ENCODE results near the gene OR5H1.
"Not testable (repeated sequence)": the region's sequence is repeated elsewhere in the genome, so short reads cannot be mapped to it uniquely, and the experiment has no call there.

Gene OR5H1

GRCh38 chr3:98149456-98149855, 18.9 kb downstream of the OR5H1 start:
- H3K27me3 Mint-ChIP-seq; H3K4me3 Mint-ChIP-seq; H3K9me3 Mint-ChIP-seq; H3K4me1 Mint-ChIP-seq (ENCODE audit: low read depth); H3K27ac Mint-ChIP-seq; intact Hi-C loops (cut with micrococcal nuclease); H3K36me3 Mint-ChIP-seq (ENCODE audit: low read depth): not testable (repeated sequence)

- intact Hi-C loops (cut with micrococcal nuclease): no loop called here
- Mint-ChIP-seq H3K4me3 (no peak overlapping the region), H3K9me3 (no peaks in the 10 kb centered on the region), H3K27me3 (no peaks in the 10 kb centered on the region), H3K4me1 (ENCODE audit: low read depth) (no peaks in the 10 kb centered on the region), H3K27ac (no peak overlapping the region), H3K36me3 (ENCODE audit: low read depth) (no peaks in the 10 kb centered on the region)
Observed at GRCh38 chr3:98151241-98151640, 20.7 kb downstream of the OR5H1 start.

- H3K4me3 Mint-ChIP-seq: no peak within 1 kb of the TSS
- no peaks in the 10 kb centered on the region for H3K36me3 Mint-ChIP-seq (ENCODE audit: low read depth)
- intact Hi-C loops (cut with micrococcal nuclease): no loop called here
- H3K4me1 Mint-ChIP-seq (ENCODE audit: low read depth): peaks cover 12% of the 10 kb centered on the region
- no peaks in the 10 kb centered on the region for H3K27me3 Mint-ChIP-seq
- no peak within 1 kb of the TSS for H3K27ac Mint-ChIP-seq
- peaks cover 11% of the 10 kb centered on the region for H3K9me3 Mint-ChIP-seq
Observed at GRCh38 chr3:98166396-98166795, 35.9 kb downstream of the OR5H1 start, which contains the start of gene OR5H15. TSS of gene OR5H15 (plus strand) at chr3:98166696. CDS start at chr3:98168700, 2,004 bp downstream.

GRCh38 chr3:98171071-98171470, 40.5 kb downstream of the OR5H1 start:
- intact Hi-C loops (cut with micrococcal nuclease): no loop called here
- Mint-ChIP-seq H3K9me3 (peaks cover 20% of the 10 kb centered on the region), H3K27ac (no peak overlapping the region), H3K27me3 (no peaks in the 10 kb centered on the region), H3K36me3 (ENCODE audit: low read depth) (no peaks in the 10 kb centered on the region), H3K4me3 (no peak overlapping the region), H3K4me1 (ENCODE audit: low read depth) (peaks cover 7% of the 10 kb centered on the region)

- Mint-ChIP-seq H3K36me3 (ENCODE audit: low read depth) (no peaks in the 10 kb centered on the region), H3K9me3 (peaks cover 20% of the 10 kb centered on the region), H3K27me3 (no peaks in the 10 kb centered on the region), H3K4me3 (no peak overlapping the region), H3K4me1 (ENCODE audit: low read depth) (peaks cover 7% of the 10 kb centered on the region), H3K27ac (no peak overlapping the region)
- intact Hi-C loops (cut with micrococcal nuclease): no loop called here
Observed at GRCh38 chr3:98172621-98173020, 42.1 kb downstream of the OR5H1 start.

- intact Hi-C loops (cut with micrococcal nuclease): no loop called here
- Mint-ChIP-seq H3K4me3 (no peak overlapping the region), H3K27ac (no peak overlapping the region), H3K4me1 (ENCODE audit: low read depth) (peaks cover 6% of the 10 kb centered on the region), H3K9me3 (peaks cover 3% of the 10 kb centered on the region), H3K27me3 (no peaks in the 10 kb centered on the region), H3K36me3 (ENCODE audit: low read depth) (no peaks in the 10 kb centered on the region)
Observed at GRCh38 chr3:98180319-98180890, 49.9 kb downstream of the OR5H1 start.

GRCh38 chr3:98182196-98182595, 51.7 kb downstream of the OR5H1 start:
- intact Hi-C loops (cut with micrococcal nuclease): no loop called here
- Mint-ChIP-seq H3K27me3 (no peaks in the 10 kb centered on the region), H3K27ac (no peak overlapping the region), H3K36me3 (ENCODE audit: low read depth) (no peaks in the 10 kb centered on the region), H3K4me3 (no peak overlapping the region), H3K4me1 (ENCODE audit: low read depth) (peaks cover 6% of the 10 kb centered on the region), H3K9me3 (no peaks in the 10 kb centered on the region)

GRCh38 chr3:98185180-98185579, 54.7 kb downstream of the OR5H1 start:
- Mint-ChIP-seq H3K4me1 (ENCODE audit: low read depth) (peaks cover 9% of the 10 kb centered on the region), H3K4me3 (no peak overlapping the region), H3K27me3 (no peaks in the 10 kb centered on the region), H3K27ac (no peak overlapping the region), H3K9me3 (no peaks in the 10 kb centered on the region), H3K36me3 (ENCODE audit: low read depth) (no peaks in the 10 kb centered on the region)
- intact Hi-C loops (cut with micrococcal nuclease): loop anchor here (5.0 kb wide), 2 partner anchors 143 to 147 kb away; no protein-coding TSS in a partner anchor
